A549 (cell line): Measurements from ENCODE around the gene AIP. TPM values are rescaled to one million over a fixed set of nuclear protein-coding genes. Genes with fewer than 3 reads are reported as not detected.

Experiments
- ATAC-seq, 2 experiments: fragments of 200-7000 bp in 1 of 2; fragments of >200 bp in 1 of 2; cut with Nextera tagmentation in 1 of 2; cut with Tn5 transposase in 1 of 2; 3 replicates each; pipeline versions ENCODE4 v1.8.0 to v1.9.1; 2018 to 2020; ENCODE audit warnings: mild to moderate bottlenecking in 1 of 2, moderate library complexity in 1 of 2
- CTCF ChIA-PET: fragments of 300-600 bp; sonication (Branson Sonifier 250); formaldehyde crosslinking; extraction: SDS; loops from one replicate; lab custom pipeline; 2021; ENCODE audit warnings: antibody characterized with exemption, inconsistent platforms; lab: Yijun Ruan, JAX
- POLR2A ChIA-PET: fragments of 350-600 bp; formaldehyde crosslinking; extraction: SDS; loops from one replicate; lab custom pipeline; 2021; ENCODE audit warnings: antibody characterized with exemption, inconsistent platforms; lab: Yijun Ruan, JAX
- DNase-seq, 2 experiments: peaks; one replicate each; pipeline versions ENCODE4 v3.0.0 to v3.0.0-alpha.2; 2011 to 2016; ENCODE audit warnings: low read depth in 1 of 2, low spot score in 1 of 2
- FAIRE-seq: peaks from 2 replicates; lab custom pipeline; 2011; peaks lifted over from hg19 to GRCh38; lab: Jason Lieb, UNC
- H3K27ac ChIP-seq, 2 experiments: fragments of >200 bp; sonication (Bioruptor Twin); formaldehyde crosslinking; 3 replicates each; pipeline ENCODE4 v1.5.1; 2016 to 2017
- H3K4me1 ChIP-seq: fragments of >200 bp; sonication (Bioruptor Twin); formaldehyde crosslinking; 3 replicates; pipeline ENCODE4 v1.6.1; 2016
- H3K4me2 ChIP-seq: fragments of >200 bp; sonication (Bioruptor Twin); formaldehyde crosslinking; 3 replicates; pipeline ENCODE4 v1.6.1; 2016
- H3K4me3 ChIP-seq: fragments of >200 bp; sonication (Bioruptor Twin); formaldehyde crosslinking; 3 replicates; pipeline ENCODE4 v1.5.1; 2016
- H3K9me3 ChIP-seq: fragments of >200 bp; sonication (Bioruptor Twin); formaldehyde crosslinking; 3 replicates; pipeline ENCODE4 v1.6.1; 2016
- BHLHE40 ChIP-seq: IDR thresholded peaks from 2 replicates; pipeline ENCODE4 v1.6.1; 2012; ENCODE audit warnings: low read depth, low read length, inconsistent platforms
- CBX8 ChIP-seq: fragments of 200-600 bp; sonication (generic); IDR thresholded peaks from 2 replicates; pipeline ENCODE4 v1.6.1; 2016
- CEBPB ChIP-seq, 2 experiments: fragments of >200 bp in 1 of 2; sonication (Bioruptor Twin) in 1 of 2; formaldehyde crosslinking in 1 of 2; IDR thresholded peaks; 2 replicates each; pipeline ENCODE4 v1.6.1; 2012 to 2016
- CHD2 ChIP-seq: fragments of 150-350 bp; IDR thresholded peaks from 2 replicates; pipeline ENCODE4 v1.6.1; 2014; ENCODE audit warnings: low read length; ENCODE audit not compliant: partially characterized antibody
- EHMT2 ChIP-seq: fragments of 200-600 bp; sonication (generic); IDR thresholded peaks from 2 replicates; pipeline ENCODE4 v1.6.1; 2016; ENCODE audit warnings: antibody characterized with exemption, low read depth, mild to moderate bottlenecking, moderate library complexity
- EP300 ChIP-seq, 2 experiments: fragments of >200 bp; sonication (Bioruptor Twin); formaldehyde crosslinking; IDR thresholded peaks; 2 replicates in 1 of 2; 3 replicates in 1 of 2; pipeline ENCODE4 v1.6.1; 2016 to 2017
- ESRRA ChIP-seq: fragments of 150-350 bp; IDR thresholded peaks from 2 replicates; pipeline ENCODE4 v1.6.1; 2014; ENCODE audit warnings: mild to moderate bottlenecking, low read length, borderline replicate concordance
- HDAC2 ChIP-seq: fragments of 200-600 bp; sonication (generic); IDR thresholded peaks from 2 replicates; pipeline ENCODE4 v1.6.1; 2016
- HOXB13 ChIP-seq: fragments of 250-450 bp; sonication (Bioruptor Pico); IDR thresholded peaks from 2 replicates; pipeline ENCODE4 v1.5.0; 2020; ENCODE audit warnings: low read depth, mild to moderate bottlenecking, moderate library complexity
- KDM5A ChIP-seq: fragments of 200-600 bp; sonication (generic); IDR thresholded peaks from 2 replicates; pipeline ENCODE4 v1.6.1; 2016; ENCODE audit warnings: antibody characterized with exemption, mild to moderate bottlenecking
- MAFK ChIP-seq: fragments of 450-650 bp; IDR thresholded peaks from 2 replicates; pipeline ENCODE4 v1.6.1; 2014; ENCODE audit not compliant: partially characterized antibody
- MYC ChIP-seq: IDR thresholded peaks from 2 replicates; pipeline ENCODE4 v1.6.1; 2012; ENCODE audit warnings: mild to moderate bottlenecking, inconsistent platforms, low read length, improper control_type of control experiment, borderline replicate concordance
- NR3C1 ChIP-seq: fragments of >200 bp; sonication (Bioruptor Twin); formaldehyde crosslinking; IDR thresholded peaks from 3 replicates; pipeline ENCODE4 v1.6.1; 2017
- POLR2A ChIP-seq: IDR thresholded peaks from 2 replicates; pipeline ENCODE4 v1.6.1; 2012; ENCODE audit warnings: mild to moderate bottlenecking, low read length
- POLR2AphosphoS2 ChIP-seq: conservative IDR thresholded peaks from 2 replicates; pipeline ENCODE4 v1.6.1; 2012; ENCODE audit warnings: low read length, improper control_type of control experiment, inconsistent platforms
- RAD21 ChIP-seq, 2 experiments: fragments of >200 bp in 1 of 2; sonication (Bioruptor Twin) in 1 of 2; formaldehyde crosslinking in 1 of 2; IDR thresholded peaks in 1 of 2; conservative IDR thresholded peaks in 1 of 2; 2 replicates in 1 of 2; 3 replicates in 1 of 2; pipeline ENCODE4 v1.6.1; 2012 to 2018; ENCODE audit warnings: inconsistent platforms in 1 of 2
- RFX5 ChIP-seq: fragments of 450-650 bp; IDR thresholded peaks from 2 replicates; pipeline ENCODE4 v1.7.1; 2014; ENCODE audit warnings: antibody characterized with exemption, mild to moderate bottlenecking, moderate library complexity
- RNF2 ChIP-seq: fragments of 200-600 bp; sonication (generic); IDR thresholded peaks from 2 replicates; pipeline ENCODE4 v1.6.1; 2016; ENCODE audit warnings: low read depth, mild to moderate bottlenecking, antibody characterized with exemption, moderate library complexity, borderline replicate concordance
- TP53 ChIP-seq: fragments of 250-450 bp; sonication (Bioruptor Pico); IDR thresholded peaks from 2 replicates; pipeline ENCODE4 v1.5.0; 2021; ENCODE audit warnings: mild to moderate bottlenecking, moderate library complexity
- ZC3H11A ChIP-seq: fragments of 450-650 bp; IDR thresholded peaks from 2 replicates; pipeline ENCODE4 v1.6.1; 2014; ENCODE audit warnings: antibody characterized with exemption, mild to moderate bottlenecking
- ZFP36 ChIP-seq: fragments of 450-650 bp; IDR thresholded peaks from 2 replicates; pipeline ENCODE4 v1.6.1; 2014; ENCODE audit warnings: borderline replicate concordance; ENCODE audit not compliant: partially characterized antibody
- WGBS: methylation state at CpG from one replicate; pipeline ENCODE4 v1.1.6; 2017; ENCODE audit errors: missing lambda C conversion rate; 5-methylcytosine and 5-hydroxymethylcytosine counted together
- polyA plus RNA-seq, 4 experiments: library from polyadenylated mRNA; depleted of rRNA in 3 of 4; stranded (reverse); fragments of >200 nt; fragmentation: RNase III in 1 of 4; extraction: RNeasy Plus Mini Kit Qiagen cat#74134 plus additional on column Dnase treatment in 1 of 4; gene quantifications; 2 replicates in 3 of 4; 3 replicates in 1 of 4; pipeline ENCODE4 v1.2.3, GENCODE V29; 2011 to 2017
- TF ChIP-seq, protein P1 (sequence below): fragments of 250-450 bp; sonication (Bioruptor Pico); IDR thresholded peaks from 2 replicates; pipeline ENCODE4 v1.5.0; 2021; ENCODE audit warnings: mild to moderate bottlenecking, moderate library complexity, borderline replicate concordance
- TF ChIP-seq, protein P2 (sequence below): IDR thresholded peaks from 2 replicates; pipeline ENCODE4 v1.6.1; 2012; ENCODE audit warnings: low read depth, borderline replicate concordance
- TF ChIP-seq, protein P3 (sequence below): fragments of >200 bp; sonication (Bioruptor Twin); formaldehyde crosslinking; IDR thresholded peaks from 3 replicates; pipeline ENCODE4 v1.5.1; 2016
- TF ChIP-seq, protein P4 (sequence below): IDR thresholded peaks from 2 replicates; pipeline ENCODE4 v1.6.1; 2012
- TF ChIP-seq, protein P5 (sequence below): fragments of 150-350 bp; IDR thresholded peaks from 2 replicates; pipeline ENCODE4 v1.6.1; 2014; ENCODE audit warnings: low read depth, mild to moderate bottlenecking, low read length
- TF ChIP-seq, protein P6 (sequence below): fragments of >200 bp; sonication (Bioruptor Twin); formaldehyde crosslinking; IDR thresholded peaks from 3 replicates; pipeline ENCODE4 v1.6.1; 2016

Gene AIP
- polyA plus RNA-seq, 2 of the 4 experiments (the other 2 are of a cell fraction), result 50.8 to 68.8 TPM

DNA sequence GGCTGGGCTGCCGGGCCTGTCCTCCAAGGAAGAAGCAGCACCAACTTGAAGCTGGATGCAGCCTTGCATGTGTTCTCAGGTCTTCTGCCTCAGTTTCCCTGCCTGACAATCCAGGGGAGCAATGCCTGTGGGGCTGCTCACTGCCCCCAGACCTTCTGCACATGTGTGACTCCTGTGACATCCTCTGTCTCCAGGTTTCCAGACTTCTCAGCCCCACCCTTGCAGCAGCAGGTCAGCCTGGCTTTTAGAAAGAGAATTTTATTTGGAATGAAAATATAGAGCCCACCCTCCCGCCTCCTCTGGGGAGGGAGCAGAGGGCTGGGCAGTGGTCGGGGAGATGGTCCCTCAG is 45.0 kb upstream of the AIP start:
- ATAC-seq (no peak), DNase-seq (no peak), FAIRE-seq (no peak)
- no peak overlapping the region for H3K4me2 ChIP-seq
- H3K27ac ChIP-seq, result no peak overlapping the region
- no peak overlapping the region for H3K4me3 ChIP-seq
- 93% methylated on average over 2 of the region's 3 CpGs for WGBS
- ChIA-PET POLR2A (interaction anchor here (1.5 to 2.8 kb wide), 3 partner anchors 9 to 36 kb away, joined by 3 to 12 read pairs (median 5); partner anchors contain the start of genes PPP1CA and RPS6KB2), CTCF (interaction anchor here (1.2 to 2.2 kb wide), 5 partner anchors 9 to 87 kb away, joined by 3 to 6 read pairs (median 6); partner anchors contain the start of genes GPR152, PPP1CA and RPS6KB2)
- TF ChIP-seq, protein P1, sequence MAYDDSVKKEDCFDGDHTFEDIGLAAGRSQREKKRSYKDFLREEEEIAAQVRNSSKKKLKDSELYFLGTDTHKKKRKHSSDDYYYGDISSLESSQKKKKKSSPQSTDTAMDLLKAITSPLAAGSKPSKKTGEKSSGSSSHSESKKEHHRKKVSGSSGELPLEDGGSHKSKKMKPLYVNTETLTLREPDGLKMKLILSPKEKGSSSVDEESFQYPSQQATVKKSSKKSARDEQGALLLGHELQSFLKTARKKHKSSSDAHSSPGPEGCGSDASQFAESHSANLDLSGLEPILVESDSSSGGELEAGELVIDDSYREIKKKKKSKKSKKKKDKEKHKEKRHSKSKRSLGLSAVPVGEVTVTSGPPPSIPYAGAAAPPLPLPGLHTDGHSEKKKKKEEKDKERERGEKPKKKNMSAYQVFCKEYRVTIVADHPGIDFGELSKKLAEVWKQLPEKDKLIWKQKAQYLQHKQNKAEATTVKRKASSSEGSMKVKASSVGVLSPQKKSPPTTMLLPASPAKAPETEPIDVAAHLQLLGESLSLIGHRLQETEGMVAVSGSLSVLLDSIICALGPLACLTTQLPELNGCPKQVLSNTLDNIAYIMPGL (CRISPR knock-in tag), result no peak
- no peak for TF ChIP-seq ESRRA
- no peak for TF ChIP-seq TP53 (CRISPR knock-in tag)
- no peak for TF ChIP-seq MAFK
- no peak for TF ChIP-seq ZFP36
- no peak for TF ChIP-seq MYC
- no peak for TF ChIP-seq CHD2
- no peak for TF ChIP-seq KDM5A
- TF ChIP-seq, protein P2, sequence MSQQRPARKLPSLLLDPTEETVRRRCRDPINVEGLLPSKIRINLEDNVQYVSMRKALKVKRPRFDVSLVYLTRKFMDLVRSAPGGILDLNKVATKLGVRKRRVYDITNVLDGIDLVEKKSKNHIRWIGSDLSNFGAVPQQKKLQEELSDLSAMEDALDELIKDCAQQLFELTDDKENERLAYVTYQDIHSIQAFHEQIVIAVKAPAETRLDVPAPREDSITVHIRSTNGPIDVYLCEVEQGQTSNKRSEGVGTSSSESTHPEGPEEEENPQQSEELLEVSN, result no peak
- TF ChIP-seq NR3C1, result no peak
- no peak for TF ChIP-seq CEBPB (IDR thresholded peaks at IDR 0.05)
- TF ChIP-seq, protein P3, sequence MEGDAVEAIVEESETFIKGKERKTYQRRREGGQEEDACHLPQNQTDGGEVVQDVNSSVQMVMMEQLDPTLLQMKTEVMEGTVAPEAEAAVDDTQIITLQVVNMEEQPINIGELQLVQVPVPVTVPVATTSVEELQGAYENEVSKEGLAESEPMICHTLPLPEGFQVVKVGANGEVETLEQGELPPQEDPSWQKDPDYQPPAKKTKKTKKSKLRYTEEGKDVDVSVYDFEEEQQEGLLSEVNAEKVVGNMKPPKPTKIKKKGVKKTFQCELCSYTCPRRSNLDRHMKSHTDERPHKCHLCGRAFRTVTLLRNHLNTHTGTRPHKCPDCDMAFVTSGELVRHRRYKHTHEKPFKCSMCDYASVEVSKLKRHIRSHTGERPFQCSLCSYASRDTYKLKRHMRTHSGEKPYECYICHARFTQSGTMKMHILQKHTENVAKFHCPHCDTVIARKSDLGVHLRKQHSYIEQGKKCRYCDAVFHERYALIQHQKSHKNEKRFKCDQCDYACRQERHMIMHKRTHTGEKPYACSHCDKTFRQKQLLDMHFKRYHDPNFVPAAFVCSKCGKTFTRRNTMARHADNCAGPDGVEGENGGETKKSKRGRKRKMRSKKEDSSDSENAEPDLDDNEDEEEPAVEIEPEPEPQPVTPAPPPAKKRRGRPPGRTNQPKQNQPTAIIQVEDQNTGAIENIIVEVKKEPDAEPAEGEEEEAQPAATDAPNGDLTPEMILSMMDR, result no peak
- no peak for TF ChIP-seq BHLHE40
- no peak for TF ChIP-seq RFX5
- no peak for TF ChIP-seq HDAC2
- TF ChIP-seq POLR2A, result no peak
- TF ChIP-seq RNF2, result no peak
- H3K4me1 ChIP-seq, result peaks cover 19% of the 10 kb centered on the region; the same call in 2 of the 3 replicates
- H3K9me3 ChIP-seq, result no peaks in the 10 kb centered on the region

DNA sequence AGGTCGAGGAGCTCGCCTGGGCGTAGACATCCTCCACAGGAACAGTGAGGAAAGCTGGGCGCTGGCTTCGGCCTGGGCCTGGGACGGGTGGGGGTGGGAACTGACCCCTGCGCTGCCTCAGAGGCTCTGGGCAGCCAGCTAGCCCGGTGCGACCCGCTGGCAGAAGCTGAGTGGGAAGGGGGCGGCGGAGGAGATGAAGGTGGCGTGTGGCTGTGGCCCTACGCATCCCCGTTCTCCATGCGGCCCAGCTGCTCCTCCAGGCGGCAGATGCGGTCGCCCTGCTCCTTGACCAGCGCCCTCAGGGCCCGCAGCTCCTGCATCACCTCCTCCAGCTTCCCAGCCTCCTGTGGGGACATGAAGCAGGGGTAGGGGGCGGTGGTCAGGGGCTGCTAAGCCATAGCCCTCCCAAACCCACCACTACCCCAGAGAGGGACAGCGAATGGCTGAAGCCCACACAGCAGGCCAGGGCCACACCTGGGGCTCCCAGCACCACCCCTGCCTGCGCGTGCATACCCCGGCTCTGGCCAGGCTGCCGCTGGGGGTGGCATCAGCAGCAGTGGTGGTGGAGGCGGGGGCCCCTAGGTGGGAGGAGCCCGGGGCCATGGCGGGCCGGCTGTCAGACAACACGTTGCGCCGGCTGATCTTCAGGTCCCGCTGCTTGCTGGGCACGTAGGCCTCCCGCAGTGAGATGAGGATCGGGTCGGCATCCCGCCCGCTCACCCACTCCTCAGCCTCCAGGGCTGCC is 44.5 kb upstream of the AIP start:
- DNase-seq (no peak), FAIRE-seq (no peak), ATAC-seq (no peak)
- H3K9me3 ChIP-seq, result no peaks in the 10 kb centered on the region
- H3K4me2 ChIP-seq, result no peak overlapping the region
- 88% methylated on average over 31 of the region's 41 CpGs for WGBS
- peaks cover 19% of the 10 kb centered on the region; the same call in 2 of the 3 replicates for H3K4me1 ChIP-seq
- peak overlapping the region in 1 of 2 experiments; percentile 14; a peak in 1 of 6 replicates for H3K27ac ChIP-seq
- H3K4me3 ChIP-seq, result no peak overlapping the region
- CTCF ChIA-PET, result interaction anchor here (0.8 to 2.2 kb wide), 11 partner anchors 9 to 87 kb away, joined by 3 to 6 read pairs (median 4); partner anchors contain the start of genes GPR152, PPP1CA and RPS6KB2
- no peak for TF ChIP-seq RNF2
- TF ChIP-seq, protein P4, sequence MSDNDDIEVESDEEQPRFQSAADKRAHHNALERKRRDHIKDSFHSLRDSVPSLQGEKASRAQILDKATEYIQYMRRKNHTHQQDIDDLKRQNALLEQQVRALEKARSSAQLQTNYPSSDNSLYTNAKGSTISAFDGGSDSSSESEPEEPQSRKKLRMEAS, result no peak
- TF ChIP-seq ZC3H11A, result no peak
- TF ChIP-seq, protein P5, sequence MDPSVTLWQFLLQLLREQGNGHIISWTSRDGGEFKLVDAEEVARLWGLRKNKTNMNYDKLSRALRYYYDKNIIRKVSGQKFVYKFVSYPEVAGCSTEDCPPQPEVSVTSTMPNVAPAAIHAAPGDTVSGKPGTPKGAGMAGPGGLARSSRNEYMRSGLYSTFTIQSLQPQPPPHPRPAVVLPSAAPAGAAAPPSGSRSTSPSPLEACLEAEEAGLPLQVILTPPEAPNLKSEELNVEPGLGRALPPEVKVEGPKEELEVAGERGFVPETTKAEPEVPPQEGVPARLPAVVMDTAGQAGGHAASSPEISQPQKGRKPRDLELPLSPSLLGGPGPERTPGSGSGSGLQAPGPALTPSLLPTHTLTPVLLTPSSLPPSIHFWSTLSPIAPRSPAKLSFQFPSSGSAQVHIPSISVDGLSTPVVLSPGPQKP, result no peak
- no peak for TF ChIP-seq EP300 (IDR thresholded peaks at IDR 0.05)
- TF ChIP-seq KDM5A, result no peak
- no peak for TF ChIP-seq RAD21 (conservative IDR thresholded peaks at IDR 0.05 in 1 of 2, IDR thresholded peaks at IDR 0.05 in 1 of 2)
- TF ChIP-seq POLR2AphosphoS2, result no peak
- TF ChIP-seq, protein P6, sequence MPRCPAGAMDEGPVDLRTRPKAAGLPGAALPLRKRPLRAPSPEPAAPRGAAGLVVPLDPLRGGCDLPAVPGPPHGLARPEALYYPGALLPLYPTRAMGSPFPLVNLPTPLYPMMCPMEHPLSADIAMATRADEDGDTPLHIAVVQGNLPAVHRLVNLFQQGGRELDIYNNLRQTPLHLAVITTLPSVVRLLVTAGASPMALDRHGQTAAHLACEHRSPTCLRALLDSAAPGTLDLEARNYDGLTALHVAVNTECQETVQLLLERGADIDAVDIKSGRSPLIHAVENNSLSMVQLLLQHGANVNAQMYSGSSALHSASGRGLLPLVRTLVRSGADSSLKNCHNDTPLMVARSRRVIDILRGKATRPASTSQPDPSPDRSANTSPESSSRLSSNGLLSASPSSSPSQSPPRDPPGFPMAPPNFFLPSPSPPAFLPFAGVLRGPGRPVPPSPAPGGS, result no peak
- TF ChIP-seq HOXB13, result no peak
- TF ChIP-seq EHMT2, result no peak
- TF ChIP-seq CBX8, result no peak
- POLR2A ChIA-PET, result interaction anchor here (1.2 to 2.8 kb wide), 4 partner anchors 10 to 37 kb away, joined by 3 to 12 read pairs (median 4); partner anchors contain the start of genes PPP1CA, RPS6KB2 and TMEM134
